ENCODE measurements around the gene SF3B3. TPM values are rescaled to one million over a fixed set of nuclear protein-coding genes. Genes with fewer than 3 reads are reported as not detected.
"Not testable (repeated sequence)": the region's sequence is repeated elsewhere in the genome, so short reads cannot be mapped to it uniquely, and the experiment has no call there.

The SF3B3 gene
- total RNA-seq, 1 experiment from 2014 or later: 475 TPM

DNA sequence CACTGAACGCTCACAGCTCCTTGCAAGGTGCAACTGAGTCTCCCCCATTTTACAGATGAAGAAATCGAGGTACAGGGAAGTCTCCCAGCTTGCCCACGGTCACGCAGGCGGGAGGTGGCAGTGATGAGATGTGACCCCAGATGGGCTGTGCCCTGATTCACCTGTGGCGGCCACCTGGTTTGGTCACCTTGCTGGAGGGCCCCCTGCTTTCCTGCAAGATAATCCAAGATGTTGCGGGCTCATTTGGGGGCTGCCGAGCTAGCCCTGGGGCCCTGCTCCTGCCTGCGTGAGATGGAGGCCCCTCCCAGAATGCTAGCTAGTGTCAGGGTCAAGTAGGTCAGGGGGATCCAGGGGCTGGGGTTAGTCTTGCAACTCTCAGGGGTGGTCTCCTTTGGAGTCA, 63.1 kb downstream of the SF3B3 start:
- H3K27ac Mint-ChIP-seq: no peak overlapping the region
- ChIA-PET POLR2A (no interaction called here), CTCF (no interaction called here)
- H3K4me1 Mint-ChIP-seq: peaks cover 8% of the 10 kb centered on the region
- no peak overlapping the region for H3K4me3 Mint-ChIP-seq
- H3K36me3 Mint-ChIP-seq: no peaks in the 10 kb centered on the region
- no peaks in the 10 kb centered on the region for H3K9me3 Mint-ChIP-seq
- no peak for TF ChIP-seq PRRX2 (CRISPR knock-in tag; IDR thresholded peaks at IDR 0.05)
- DNase-seq (ENCODE audit: low spot score) (no peak), ATAC-seq (no peak)
- H3K27me3 Mint-ChIP-seq (ENCODE audit: low read depth): peaks cover 7% of the 10 kb centered on the region; the same call in 1 of the 2 replicates

- no peaks in the 10 kb centered on the region for H3K9me3 Mint-ChIP-seq
- no peak overlapping the region for H3K4me3 Mint-ChIP-seq
- no peak for ATAC-seq
- ChIA-PET POLR2A (no interaction called here), CTCF (interaction anchor here (0.8 kb wide), 1 partner anchor 20 kb away, joined by 3 read pairs; no protein-coding TSS in a partner anchor)
- TF ChIP-seq, protein P1, sequence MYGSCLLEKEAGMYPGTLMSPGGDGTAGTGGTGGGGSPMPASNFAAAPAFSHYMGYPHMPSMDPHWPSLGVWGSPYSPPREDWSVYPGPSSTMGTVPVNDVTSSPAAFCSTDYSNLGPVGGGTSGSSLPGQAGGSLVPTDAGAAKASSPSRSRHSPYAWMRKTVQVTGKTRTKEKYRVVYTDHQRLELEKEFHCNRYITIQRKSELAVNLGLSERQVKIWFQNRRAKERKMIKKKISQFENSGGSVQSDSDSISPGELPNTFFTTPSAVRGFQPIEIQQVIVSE (CRISPR knock-in tag; IDR thresholded peaks at IDR 0.05; ENCODE audit: borderline replicate concordance): no peak
- no peak for TF ChIP-seq EMX1 (CRISPR knock-in tag; IDR thresholded peaks at IDR 0.05)
- no peak for TF ChIP-seq ESRRA (CRISPR knock-in tag; IDR thresholded peaks at IDR 0.05; ENCODE audit: borderline replicate concordance)
- TF ChIP-seq JUN (CRISPR knock-in tag; IDR thresholded peaks at IDR 0.05): no peak
- TF ChIP-seq USF2 (CRISPR knock-in tag; IDR thresholded peaks at IDR 0.05): no peak
- no peak for TF ChIP-seq CBFB (CRISPR knock-in tag; IDR thresholded peaks at IDR 0.05; ENCODE audit: low read depth)
- TF ChIP-seq, protein P2, sequence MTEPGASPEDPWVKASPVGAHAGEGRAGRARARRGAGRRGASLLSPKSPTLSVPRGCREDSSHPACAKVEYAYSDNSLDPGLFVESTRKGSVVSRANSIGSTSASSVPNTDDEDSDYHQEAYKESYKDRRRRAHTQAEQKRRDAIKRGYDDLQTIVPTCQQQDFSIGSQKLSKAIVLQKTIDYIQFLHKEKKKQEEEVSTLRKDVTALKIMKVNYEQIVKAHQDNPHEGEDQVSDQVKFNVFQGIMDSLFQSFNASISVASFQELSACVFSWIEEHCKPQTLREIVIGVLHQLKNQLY (CRISPR knock-in tag; IDR thresholded peaks at IDR 0.05): no peak
- no peak for TF ChIP-seq NFATC4 (CRISPR knock-in tag; IDR thresholded peaks at IDR 0.05)
- TF ChIP-seq, protein P3, sequence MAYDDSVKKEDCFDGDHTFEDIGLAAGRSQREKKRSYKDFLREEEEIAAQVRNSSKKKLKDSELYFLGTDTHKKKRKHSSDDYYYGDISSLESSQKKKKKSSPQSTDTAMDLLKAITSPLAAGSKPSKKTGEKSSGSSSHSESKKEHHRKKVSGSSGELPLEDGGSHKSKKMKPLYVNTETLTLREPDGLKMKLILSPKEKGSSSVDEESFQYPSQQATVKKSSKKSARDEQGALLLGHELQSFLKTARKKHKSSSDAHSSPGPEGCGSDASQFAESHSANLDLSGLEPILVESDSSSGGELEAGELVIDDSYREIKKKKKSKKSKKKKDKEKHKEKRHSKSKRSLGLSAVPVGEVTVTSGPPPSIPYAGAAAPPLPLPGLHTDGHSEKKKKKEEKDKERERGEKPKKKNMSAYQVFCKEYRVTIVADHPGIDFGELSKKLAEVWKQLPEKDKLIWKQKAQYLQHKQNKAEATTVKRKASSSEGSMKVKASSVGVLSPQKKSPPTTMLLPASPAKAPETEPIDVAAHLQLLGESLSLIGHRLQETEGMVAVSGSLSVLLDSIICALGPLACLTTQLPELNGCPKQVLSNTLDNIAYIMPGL (CRISPR knock-in tag; IDR thresholded peaks at IDR 0.05): no peak
- no peak for TF ChIP-seq ZNF396 (CRISPR knock-in tag; IDR thresholded peaks at IDR 0.05; ENCODE audit: borderline replicate concordance)
- TF ChIP-seq ARID4B (CRISPR knock-in tag; IDR thresholded peaks at IDR 0.05; ENCODE audit: borderline replicate concordance): no peak
- TF ChIP-seq IRF1 (CRISPR knock-in tag; IDR thresholded peaks at IDR 0.05): no peak
- no peak for TF ChIP-seq STAT6 (CRISPR knock-in tag; conservative IDR thresholded peaks at IDR 0.05; ENCODE audit: low read depth)
- TF ChIP-seq ZNF425 (CRISPR knock-in tag; conservative IDR thresholded peaks at IDR 0.05): no peak
- TF ChIP-seq SOX15 (CRISPR knock-in tag; IDR thresholded peaks at IDR 0.05): no peak
- TF ChIP-seq, protein P4, sequence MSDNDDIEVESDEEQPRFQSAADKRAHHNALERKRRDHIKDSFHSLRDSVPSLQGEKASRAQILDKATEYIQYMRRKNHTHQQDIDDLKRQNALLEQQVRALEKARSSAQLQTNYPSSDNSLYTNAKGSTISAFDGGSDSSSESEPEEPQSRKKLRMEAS (CRISPR knock-in tag; IDR thresholded peaks at IDR 0.05): no peak
- TF ChIP-seq RELA (CRISPR knock-in tag; IDR thresholded peaks at IDR 0.05; ENCODE audit: borderline replicate concordance): no peak
- no peak for DNase-seq (ENCODE audit: low spot score)
- H3K27ac Mint-ChIP-seq: no peak overlapping the region
- peaks cover 8% of the 10 kb centered on the region for H3K4me1 Mint-ChIP-seq
- no peaks in the 10 kb centered on the region for H3K36me3 Mint-ChIP-seq
- H3K27me3 Mint-ChIP-seq (ENCODE audit: low read depth): peaks cover 3% of the 10 kb centered on the region; the same call in 1 of the 2 replicates
Measured at GRCh38 chr16:70588565-70588964, 64.9 kb downstream of the SF3B3 start.

DNA sequence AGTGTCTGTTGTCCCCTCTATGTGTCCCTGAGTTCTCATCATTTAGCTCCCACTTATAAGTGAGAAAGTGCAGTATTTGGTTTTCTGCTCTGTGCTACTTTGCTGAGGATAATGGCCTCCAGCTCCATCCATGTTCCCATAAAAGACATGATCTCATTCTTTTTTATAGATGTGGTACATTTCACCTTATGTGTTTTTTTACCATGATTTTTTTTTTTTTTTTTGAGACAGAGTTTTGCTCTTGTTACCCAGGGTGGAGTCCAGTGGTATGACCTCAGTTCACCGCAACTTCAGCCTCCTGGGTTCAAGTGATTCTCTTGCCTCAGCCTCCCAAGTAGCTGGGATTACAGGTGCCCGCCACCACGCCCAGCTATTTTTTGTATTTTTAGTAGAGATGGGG, 65.8 kb downstream of the SF3B3 start:
- CTCF ChIA-PET: interaction anchor here (0.6 to 1.0 kb wide), 3 partner anchors 13 to 62 kb away, joined by 3 read pairs; no protein-coding TSS in a partner anchor
- H3K4me3 Mint-ChIP-seq; H3K36me3 Mint-ChIP-seq; ATAC-seq; H3K27me3 Mint-ChIP-seq (ENCODE audit: low read depth); H3K27ac Mint-ChIP-seq; H3K9me3 Mint-ChIP-seq; H3K4me1 Mint-ChIP-seq; POLR2A ChIA-PET; DNase-seq (ENCODE audit: low spot score): not testable (repeated sequence)
